Measurements from ENCODE around the gene ATP2C2.

DNA sequence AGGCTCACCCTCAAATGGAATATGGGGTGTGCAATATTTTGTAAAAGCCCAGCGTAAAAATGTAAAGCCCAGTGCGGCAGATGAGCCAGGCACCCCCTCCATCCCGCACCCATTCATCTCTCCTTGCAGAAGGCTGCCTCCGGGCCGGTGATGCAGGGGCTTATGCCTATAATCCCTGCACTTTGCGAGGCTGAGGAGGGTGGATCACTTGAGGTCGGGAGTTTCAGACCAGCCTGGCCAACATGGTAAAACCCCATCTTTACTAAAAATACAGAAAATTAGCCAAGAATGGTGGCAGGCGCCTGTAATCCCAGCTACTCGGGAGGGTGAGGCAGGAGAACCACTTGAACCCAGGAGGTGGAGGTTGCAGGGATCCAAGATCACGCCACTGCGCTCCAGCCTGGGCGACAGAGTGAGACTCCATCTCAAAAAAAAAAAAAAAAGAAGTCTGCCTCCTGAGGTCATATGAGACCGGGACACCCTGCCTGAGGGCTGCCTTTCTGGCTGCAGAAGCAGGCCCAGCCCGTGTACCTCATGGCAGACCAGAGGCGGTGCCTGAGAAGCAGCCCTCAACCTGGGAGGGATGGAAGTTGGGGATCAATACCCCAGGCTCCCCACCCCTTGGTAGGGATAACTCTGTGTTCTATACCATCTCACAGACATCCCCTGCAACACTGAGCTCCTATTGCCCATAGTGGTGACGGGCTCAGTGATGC lies 17.5 kb upstream of the ATP2C2 start:
- TF ChIP-seq, protein P1, sequence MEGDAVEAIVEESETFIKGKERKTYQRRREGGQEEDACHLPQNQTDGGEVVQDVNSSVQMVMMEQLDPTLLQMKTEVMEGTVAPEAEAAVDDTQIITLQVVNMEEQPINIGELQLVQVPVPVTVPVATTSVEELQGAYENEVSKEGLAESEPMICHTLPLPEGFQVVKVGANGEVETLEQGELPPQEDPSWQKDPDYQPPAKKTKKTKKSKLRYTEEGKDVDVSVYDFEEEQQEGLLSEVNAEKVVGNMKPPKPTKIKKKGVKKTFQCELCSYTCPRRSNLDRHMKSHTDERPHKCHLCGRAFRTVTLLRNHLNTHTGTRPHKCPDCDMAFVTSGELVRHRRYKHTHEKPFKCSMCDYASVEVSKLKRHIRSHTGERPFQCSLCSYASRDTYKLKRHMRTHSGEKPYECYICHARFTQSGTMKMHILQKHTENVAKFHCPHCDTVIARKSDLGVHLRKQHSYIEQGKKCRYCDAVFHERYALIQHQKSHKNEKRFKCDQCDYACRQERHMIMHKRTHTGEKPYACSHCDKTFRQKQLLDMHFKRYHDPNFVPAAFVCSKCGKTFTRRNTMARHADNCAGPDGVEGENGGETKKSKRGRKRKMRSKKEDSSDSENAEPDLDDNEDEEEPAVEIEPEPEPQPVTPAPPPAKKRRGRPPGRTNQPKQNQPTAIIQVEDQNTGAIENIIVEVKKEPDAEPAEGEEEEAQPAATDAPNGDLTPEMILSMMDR (IDR thresholded peaks at IDR 0.05): no peak
- no peak for TF ChIP-seq POLR2A (IDR thresholded peaks at IDR 0.05)
